ENCODE measurements around the gene NIT1. TPM values are rescaled to one million over a fixed set of nuclear protein-coding genes. Genes with fewer than 3 reads are reported as not detected.

The NIT1 gene
- total RNA-seq, 4 donors from 2014 or later, result 36.4 to 50.4 (median 47.9) TPM

GRCh38 chr1:161074676-161075368 lies 43.1 kb upstream of the NIT1 start:
- 82 to 91% methylated on average over 6 to 11 of the region's 12 CpGs for WGBS, 2 donors
- no peaks in the 10 kb centered on the region for H3K36me3 ChIP-seq
- no peak overlapping the region for H3K27ac ChIP-seq
- no peak for DNase-seq
- no peak overlapping the region for H3K4me3 ChIP-seq (replicated peaks in 1 of 3)
- H3K4me1 ChIP-seq, result no peaks in the 10 kb centered on the region
- H3K9me3 ChIP-seq, result no peaks in the 10 kb centered on the region
- intact Hi-C loops (cut with DNase I), result no loop called here
- no peaks in the 10 kb centered on the region for H3K27me3 ChIP-seq
- TF ChIP-seq POLR2A (IDR thresholded peaks at IDR 0.05) (no peak), CTCF (IDR thresholded peaks at IDR 0.05) (no peak)

GRCh38 chr1:161076410-161076809 lies 41.5 kb upstream of the NIT1 start:
- no peak overlapping the region for H3K27ac ChIP-seq
- intact Hi-C loops (cut with DNase I), result no loop called here
- no peaks in the 10 kb centered on the region for H3K27me3 ChIP-seq
- DNase-seq, result no peak
- TF ChIP-seq CTCF (IDR thresholded peaks at IDR 0.05), result no peak
- no peak for TF ChIP-seq POLR2A (IDR thresholded peaks at IDR 0.05)
- H3K4me1 ChIP-seq, result no peaks in the 10 kb centered on the region
- H3K9me3 ChIP-seq, result no peaks in the 10 kb centered on the region
- no peak overlapping the region for H3K4me3 ChIP-seq (replicated peaks in 1 of 3)
- no peaks in the 10 kb centered on the region for H3K36me3 ChIP-seq

GRCh38 chr1:161077426-161077825 lies 40.5 kb upstream of the NIT1 start:
- no peak overlapping the region for H3K4me3 ChIP-seq (replicated peaks in 1 of 3)
- intact Hi-C loops (cut with DNase I), result no loop called here
- H3K36me3 ChIP-seq, result no peaks in the 10 kb centered on the region
- no peak overlapping the region for H3K27ac ChIP-seq
- WGBS, 2 donors, result 87 to 88% methylated on average over 3 to 9 of the region's 9 CpGs
- H3K9me3 ChIP-seq, result no peaks in the 10 kb centered on the region
- H3K4me1 ChIP-seq, result no peaks in the 10 kb centered on the region
- TF ChIP-seq CTCF (IDR thresholded peaks at IDR 0.05) (no peak), POLR2A (IDR thresholded peaks at IDR 0.05) (no peak)
- DNase-seq, result no peak
- no peaks in the 10 kb centered on the region for H3K27me3 ChIP-seq

GRCh38 chr1:161079436-161080110 lies 38.3 kb upstream of the NIT1 start:
- Histone ChIP-seq H3K27me3 (no peaks in the 10 kb centered on the region), H3K36me3 (no peaks in the 10 kb centered on the region), H3K9me3 (no peaks in the 10 kb centered on the region), H3K27ac (no peak overlapping the region), H3K4me3 (replicated peaks in 1 of 3) (no peak overlapping the region), H3K4me1 (peaks cover 0 to 11% of the 10 kb centered on the region in 2 donors)
- no peak for TF ChIP-seq POLR2A (IDR thresholded peaks at IDR 0.05)
- no peak for TF ChIP-seq CTCF (IDR thresholded peaks at IDR 0.05)
- no peak for DNase-seq
- 58% methylated on average over 38 to 41 of the region's 41 CpGs for WGBS, 2 donors
- intact Hi-C loops (cut with DNase I), result no loop called here

All from thyroid gland (tissue), 4 donors.